ENCODE data around the gene RIOK3.
"Not testable (repeated sequence)": the region's sequence is repeated elsewhere in the genome, so short reads cannot be mapped to it uniquely, and the experiment has no call there.

RIOK3 gene

GRCh38 chr18:23485386-23485785, 32.3 kb downstream of the RIOK3 start:
- no peak for DNase-seq (ENCODE audit: low read depth)

GRCh38 chr18:23487738-23488570, 34.9 kb downstream of the RIOK3 start:
- TF ChIP-seq POLR2A (IDR thresholded peaks at IDR 0.05; ENCODE audit: extremely low read depth, insufficient read length) (no peak), CTCF (IDR thresholded peaks at IDR 0.05; ENCODE audit: low read depth, low read length) (no peak), MYC (IDR thresholded peaks at IDR 0.05; ENCODE audit: low read depth, low read length) (no peak)
- TF ChIP-seq, protein P1, sequence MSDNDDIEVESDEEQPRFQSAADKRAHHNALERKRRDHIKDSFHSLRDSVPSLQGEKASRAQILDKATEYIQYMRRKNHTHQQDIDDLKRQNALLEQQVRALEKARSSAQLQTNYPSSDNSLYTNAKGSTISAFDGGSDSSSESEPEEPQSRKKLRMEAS (IDR thresholded peaks at IDR 0.05; ENCODE audit: low read depth, low read length), result no peak
- no peak overlapping the region for H3K4me3 ChIP-seq (ENCODE audit: low read depth, low read length)
- no peak for DNase-seq (ENCODE audit: low read depth)

More at GRCh38 chr18:23485386-23485785, 32.3 kb downstream of the RIOK3 start:
- H3K4me3 ChIP-seq (ENCODE audit: low read depth, low read length), result no peak overlapping the region
- no peak for TF ChIP-seq MYC (IDR thresholded peaks at IDR 0.05; ENCODE audit: low read depth, low read length)
- no peak for TF ChIP-seq CTCF (IDR thresholded peaks at IDR 0.05; ENCODE audit: low read depth, low read length)
- no peak for TF ChIP-seq POLR2A (IDR thresholded peaks at IDR 0.05; ENCODE audit: extremely low read depth, insufficient read length)
- TF ChIP-seq, protein P1 (IDR thresholded peaks at IDR 0.05; ENCODE audit: low read depth, low read length), result no peak

GRCh38 chr18:23489586-23489985, 36.5 kb downstream of the RIOK3 start:
- H3K4me3 ChIP-seq (ENCODE audit: low read depth, low read length); DNase-seq (ENCODE audit: low read depth): not testable (repeated sequence)

DNA sequence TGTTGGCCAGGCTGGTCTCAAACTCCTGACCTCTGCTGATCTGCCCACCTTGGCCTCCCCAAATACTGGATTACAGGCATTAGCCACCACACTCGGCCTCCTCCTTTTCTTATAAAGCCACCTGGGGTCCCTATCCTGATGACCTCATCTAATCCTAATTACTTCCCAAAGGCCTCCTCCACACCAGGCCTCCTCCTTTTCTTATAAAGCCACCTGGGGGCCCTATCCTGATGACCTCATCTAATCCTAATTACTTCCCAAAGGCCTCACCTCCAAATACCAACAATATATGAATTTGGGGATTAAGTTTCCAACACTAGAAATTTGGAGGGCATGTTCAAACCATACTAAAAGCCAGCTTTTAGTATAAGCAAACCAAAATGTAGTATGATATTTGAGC, 40.6 kb downstream of the RIOK3 start:
- H3K4me3 ChIP-seq (ENCODE audit: low read depth, low read length), result no peak overlapping the region
- TF ChIP-seq MYC (IDR thresholded peaks at IDR 0.05; ENCODE audit: low read depth, low read length) (no peak), POLR2A (IDR thresholded peaks at IDR 0.05; ENCODE audit: extremely low read depth, insufficient read length) (no peak), CTCF (IDR thresholded peaks at IDR 0.05; ENCODE audit: low read depth, low read length) (no peak)
- TF ChIP-seq, protein P1 (IDR thresholded peaks at IDR 0.05; ENCODE audit: low read depth, low read length), result no peak
- DNase-seq (ENCODE audit: low read depth), result no peak

GRCh38 chr18:23494992-23495391, 41.9 kb downstream of the RIOK3 start:
- H3K4me3 ChIP-seq (ENCODE audit: low read depth, low read length), result no peak overlapping the region
- no peak for DNase-seq (ENCODE audit: low read depth)
- TF ChIP-seq, protein P1 (IDR thresholded peaks at IDR 0.05; ENCODE audit: low read depth, low read length), result no peak
- no peak for TF ChIP-seq MYC (IDR thresholded peaks at IDR 0.05; ENCODE audit: low read depth, low read length)
- no peak for TF ChIP-seq CTCF (IDR thresholded peaks at IDR 0.05; ENCODE audit: low read depth, low read length)

GRCh38 chr18:23495723-23496440, 42.8 kb downstream of the RIOK3 start:
- TF ChIP-seq MYC (IDR thresholded peaks at IDR 0.05; ENCODE audit: low read depth, low read length) (no peak), CTCF (IDR thresholded peaks at IDR 0.05; ENCODE audit: low read depth, low read length) (no peak), POLR2A (IDR thresholded peaks at IDR 0.05; ENCODE audit: extremely low read depth, insufficient read length) (no peak)
- TF ChIP-seq, protein P1 (IDR thresholded peaks at IDR 0.05; ENCODE audit: low read depth, low read length), result no peak
- DNase-seq (ENCODE audit: low read depth), result no peak

More at GRCh38 chr18:23495723-23496440, 42.8 kb downstream of the RIOK3 start:
- H3K4me3 ChIP-seq (ENCODE audit: low read depth, low read length), result no peak overlapping the region
